NCI-H187 treated with DMSO at 0.1 percent for 48 hours (cell line): ENCODE data around the gene ATP10B.
A peak's percentile ranks its signal among the peaks of the same experiment; 100 is the strongest.

Experiments used
- DNase-seq: peaks from one replicate; lab custom pipeline; 2025; lab: John Stamatoyannopoulos, UW

ATP10B gene

DNA sequence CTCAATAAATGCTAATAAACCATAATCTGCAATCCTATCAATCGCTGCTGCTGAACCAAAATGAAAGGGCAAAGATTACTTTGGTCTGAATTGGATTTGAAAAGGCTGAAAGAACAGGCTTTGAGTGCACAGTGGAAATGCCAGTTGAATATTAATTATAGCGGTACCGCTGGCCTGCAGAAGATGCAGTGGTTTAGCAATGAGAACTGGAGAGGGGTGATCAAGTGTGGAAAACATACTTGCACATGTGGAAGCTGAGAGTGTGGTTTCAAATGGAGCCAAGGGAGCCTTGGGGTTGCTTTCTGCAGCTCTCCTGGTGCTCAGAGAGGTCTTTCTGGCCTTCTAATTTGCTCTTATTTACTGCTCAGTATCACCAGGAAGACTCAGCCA is 296.4 kb downstream of the ATP10B start:
- DNase-seq, result no peak

GRCh38 chr5:160550075-160550474 is 301.9 kb downstream of the ATP10B start:
- no peak for DNase-seq

- DNase-seq, result no peak
These were observed 302.9 kb downstream of the ATP10B start for GRCh38 chr5:160548949-160549645.

DNA sequence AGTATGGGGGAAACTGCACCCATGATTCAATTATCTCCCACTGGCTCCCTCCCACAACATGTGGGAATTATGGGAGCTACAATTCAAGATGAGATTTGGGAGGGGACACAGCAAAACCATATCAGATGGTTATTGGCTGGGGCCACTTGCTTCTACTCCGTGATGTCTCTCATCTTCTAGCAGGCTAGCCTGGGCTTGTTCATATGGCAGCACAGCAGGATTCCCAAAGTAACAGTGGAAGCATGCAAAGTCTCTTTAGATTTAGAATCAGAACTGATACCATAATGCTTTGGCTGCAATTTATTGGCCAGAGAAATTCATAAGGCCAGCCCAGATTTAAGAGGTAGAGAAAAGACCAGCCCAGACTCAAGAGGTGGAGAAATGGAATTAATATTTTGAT is 304.1 kb downstream of the ATP10B start:
- DNase-seq, result no peak

DNA sequence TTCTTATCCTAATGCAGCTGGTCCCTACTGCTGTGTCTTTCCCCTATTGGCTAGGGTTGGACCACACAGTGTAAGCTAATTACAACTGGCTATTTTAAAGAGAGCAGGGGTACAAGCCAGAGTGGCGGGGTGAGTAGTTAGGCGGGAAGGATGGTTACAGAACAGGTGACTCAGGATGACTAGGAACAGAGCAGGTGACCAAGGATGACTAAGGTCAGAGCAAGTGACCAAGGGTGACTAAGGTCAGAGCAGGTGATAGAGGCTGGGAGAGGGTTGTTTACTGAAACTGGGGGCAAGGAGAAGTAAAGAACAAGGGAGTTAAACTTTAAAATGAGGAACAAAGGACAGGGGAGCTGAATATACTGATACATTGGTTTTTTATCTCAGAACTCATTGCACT is 304.9 kb downstream of the ATP10B start:
- DNase-seq, result no peak

- DNase-seq, result no peak
These were observed 306.2 kb downstream of the ATP10B start for GRCh38 chr5:160545832-160546231.

DNA sequence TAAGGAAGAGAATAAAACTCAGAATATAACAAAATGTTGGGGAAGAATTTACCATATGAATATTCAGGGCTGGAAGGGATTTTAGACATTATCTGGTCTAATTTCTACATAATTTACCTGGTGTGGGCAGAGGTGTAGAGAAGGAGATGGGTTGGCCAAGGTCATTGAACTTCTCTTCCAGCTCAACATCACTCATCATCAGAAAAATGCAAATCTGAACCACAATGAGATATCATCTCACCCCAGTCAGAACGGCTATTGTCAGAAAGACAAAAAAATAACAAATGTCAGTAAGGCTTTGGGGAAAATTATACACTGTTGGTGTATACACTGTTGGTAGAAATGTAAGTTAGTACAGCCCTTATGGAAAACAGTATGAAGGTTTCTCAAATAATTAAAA is 308.6 kb downstream of the ATP10B start:
- DNase-seq, result no peak

GRCh38 chr5:160542840-160543239 is 309.2 kb downstream of the ATP10B start:
- DNase-seq, result no peak

DNA sequence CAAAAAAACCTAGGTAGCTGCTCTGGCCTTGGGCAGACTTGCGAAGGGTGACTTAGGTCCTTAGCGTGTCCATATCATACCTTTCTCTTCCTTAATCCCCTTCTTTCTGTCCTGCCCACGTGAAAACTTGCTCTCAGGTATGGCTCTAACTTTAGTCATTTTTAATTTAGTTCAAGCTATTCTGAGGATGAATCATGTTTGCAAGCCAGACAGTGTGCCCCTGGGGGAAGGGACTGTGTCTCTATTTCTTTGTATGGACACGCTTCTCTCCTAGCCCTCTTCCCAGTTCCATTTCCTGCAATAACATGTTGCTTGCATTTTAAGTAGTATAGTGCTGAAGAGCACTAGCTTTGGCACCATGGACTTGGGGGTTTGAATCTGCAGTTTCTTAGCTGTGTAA is 309.7 kb downstream of the ATP10B start:
- DNase-seq, result no peak

DNA sequence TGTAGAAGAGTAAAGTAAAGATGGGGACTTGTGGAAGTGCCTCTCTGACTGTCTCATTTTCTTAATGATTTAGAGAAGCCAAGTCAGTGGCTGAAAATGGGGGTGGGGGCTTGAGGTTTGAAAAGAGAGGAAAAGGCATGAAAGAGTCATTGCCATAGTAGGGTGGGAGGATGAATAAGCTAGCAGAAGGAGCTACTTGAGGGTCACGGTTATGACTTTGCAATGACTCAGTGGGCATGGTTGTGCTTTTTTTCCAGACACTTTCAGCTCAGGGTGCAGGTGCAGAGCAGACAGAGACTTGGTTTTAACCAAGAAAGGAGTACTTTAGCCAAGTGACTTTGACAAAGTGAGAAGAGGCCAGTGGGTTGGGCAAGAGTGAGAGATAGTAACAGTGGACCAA is 312.6 kb downstream of the ATP10B start:
- DNase-seq, result no peak

DNA sequence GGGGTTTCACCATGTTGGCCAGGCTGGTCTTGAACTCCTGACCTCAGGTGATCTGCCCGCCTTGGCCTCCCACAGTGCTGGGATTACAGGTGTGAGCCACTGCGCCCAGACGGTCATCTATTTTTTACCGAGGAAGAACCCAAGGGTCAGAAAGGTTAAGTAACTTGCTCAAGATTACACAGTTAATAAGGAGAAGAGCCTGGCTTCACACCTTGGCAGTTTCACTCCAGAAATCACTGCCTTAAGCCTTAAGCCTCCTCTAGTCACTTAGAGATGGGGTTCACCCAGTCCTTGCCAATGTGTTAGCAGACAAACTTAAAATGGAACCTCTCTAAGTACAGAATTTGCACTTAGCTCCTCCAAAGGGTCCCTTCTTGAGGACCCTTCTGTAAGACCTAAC is 314.1 kb downstream of the ATP10B start:
- no peak for DNase-seq

DNA sequence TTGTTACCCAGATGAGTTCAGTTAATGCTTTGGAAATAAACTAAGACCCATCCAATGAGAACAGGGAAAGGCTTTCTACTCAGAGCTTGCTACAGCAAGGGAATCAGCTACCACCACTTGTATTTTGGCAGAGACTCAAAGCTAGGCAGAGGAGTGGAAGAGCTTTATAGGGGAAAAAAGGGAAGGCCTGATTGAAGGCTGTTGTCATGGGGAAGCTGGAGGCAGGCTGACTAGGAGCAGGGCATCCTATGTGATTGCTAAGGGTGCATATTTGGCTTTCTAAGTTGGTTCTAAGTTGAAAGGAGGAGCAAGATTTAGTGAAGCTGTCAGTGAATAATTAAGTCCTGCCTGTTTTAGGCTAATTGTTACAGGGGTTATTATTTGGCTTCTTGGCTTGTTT is 314.9 kb downstream of the ATP10B start:
- DNase-seq, result no peak

DNA sequence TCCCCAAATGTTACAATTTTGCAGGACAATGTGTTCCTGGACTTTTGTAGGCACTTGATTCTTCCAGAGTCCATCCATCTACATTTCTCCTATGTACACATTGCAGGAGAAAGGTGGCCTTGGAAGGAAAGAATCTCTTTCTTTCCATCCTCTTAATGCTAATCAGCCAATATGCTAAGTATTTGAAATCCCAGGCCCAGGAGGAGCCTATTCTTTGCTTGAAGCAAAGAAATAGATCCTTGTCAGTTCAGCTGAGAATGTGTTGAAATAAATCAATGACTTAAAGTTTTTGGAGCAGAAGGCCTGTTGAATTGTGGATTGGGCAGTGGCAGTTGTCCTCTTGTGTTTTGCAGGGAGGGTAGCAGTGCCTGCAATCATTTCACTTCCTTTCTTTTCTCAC is 317.1 kb downstream of the ATP10B start:
- no peak for DNase-seq

- DNase-seq, result no peak
These were observed 317.9 kb downstream of the ATP10B start for GRCh38 chr5:160534125-160534524.

GRCh38 chr5:160525471-160526261 is 326.3 kb downstream of the ATP10B start:
- DNase-seq, result no peak

GRCh38 chr5:160524827-160525226 is 327.2 kb downstream of the ATP10B start:
- DNase-seq, result no peak

GRCh38 chr5:160523502-160524163 is 328.4 kb downstream of the ATP10B start:
- no peak for DNase-seq

GRCh38 chr5:160521392-160521663 is 330.7 kb downstream of the ATP10B start:
- no peak for DNase-seq

DNA sequence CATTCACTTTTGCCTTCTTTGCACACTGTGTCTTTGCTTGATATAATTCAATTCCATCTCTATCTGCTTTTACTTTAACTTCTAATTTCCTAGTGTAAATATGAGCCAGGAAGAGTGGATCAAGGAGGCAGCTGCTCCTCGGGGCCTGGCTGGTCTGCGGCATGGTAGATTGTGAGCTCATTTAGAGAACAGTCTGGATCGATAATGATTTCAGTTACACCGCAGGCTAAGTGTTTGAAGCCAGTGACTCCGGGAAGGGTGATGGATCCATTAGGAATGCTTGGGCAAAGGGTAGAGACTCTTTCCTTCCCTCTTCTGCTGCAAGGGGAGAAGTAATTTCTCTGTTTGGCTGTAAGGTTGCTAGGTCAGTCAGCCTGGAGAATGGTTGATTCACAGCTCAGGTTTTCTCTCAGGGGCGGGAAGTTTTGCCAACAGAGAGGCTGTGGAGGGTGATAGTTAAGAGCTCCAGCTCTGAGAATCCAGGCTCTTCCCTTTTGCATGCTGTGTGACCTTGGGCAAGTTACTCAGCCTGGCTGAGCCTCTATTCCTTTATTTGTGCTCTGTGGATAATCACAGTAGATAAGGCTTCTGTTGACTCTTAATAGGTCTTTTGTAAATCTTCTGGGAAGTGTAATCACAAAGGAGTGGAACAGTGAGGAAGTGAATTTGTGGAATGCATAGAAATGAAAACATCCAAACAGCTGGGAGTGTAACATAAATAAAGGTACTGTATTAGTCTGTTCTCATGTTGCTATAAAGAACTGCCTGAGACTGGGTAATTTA is 331.2 kb downstream of the ATP10B start:
- peak; percentile 34 for DNase-seq

DNA sequence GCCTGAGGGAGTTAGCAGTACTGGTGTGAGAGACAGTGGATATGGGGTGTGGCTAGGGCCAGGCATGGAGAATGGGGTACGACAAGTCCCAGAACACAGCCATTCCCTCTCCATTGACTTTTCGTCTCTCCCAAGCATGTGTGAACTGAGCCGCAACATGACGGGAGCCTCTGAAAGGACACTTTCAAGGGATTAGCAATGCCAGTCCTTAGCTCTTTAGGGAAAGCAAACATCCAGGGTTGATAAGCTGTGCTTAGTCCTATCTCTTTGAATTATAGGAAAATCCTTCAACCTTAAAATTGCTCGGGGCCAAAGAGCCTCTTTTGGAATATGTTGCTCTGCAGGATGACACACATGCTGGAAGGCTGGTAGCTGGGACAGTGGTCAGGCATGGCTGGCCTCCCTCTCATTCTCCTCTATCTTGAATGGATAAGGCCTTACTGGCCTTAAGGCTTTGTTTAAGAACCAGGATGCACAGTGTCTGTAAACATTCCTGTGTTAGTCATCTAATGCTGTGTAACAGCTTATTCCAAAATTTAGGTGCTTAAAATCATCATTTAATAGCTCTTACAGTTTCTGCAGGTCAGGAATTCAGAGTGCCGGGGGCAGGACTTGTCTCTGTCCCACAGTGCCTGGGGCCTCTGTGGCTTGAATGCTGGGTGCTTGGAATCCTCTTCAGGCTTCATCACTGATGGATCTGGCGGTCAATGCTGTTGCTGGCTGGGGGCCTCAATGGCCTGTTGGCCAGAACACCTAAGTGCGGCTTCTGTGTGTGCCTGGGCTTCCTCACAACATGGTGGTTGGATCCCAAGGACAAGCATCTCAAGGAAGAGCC is 335.1 kb downstream of the ATP10B start:
- DNase-seq, result no peak

- no peak for DNase-seq
These were observed 337.1 kb downstream of the ATP10B start for GRCh38 chr5:160514866-160515265.

DNA sequence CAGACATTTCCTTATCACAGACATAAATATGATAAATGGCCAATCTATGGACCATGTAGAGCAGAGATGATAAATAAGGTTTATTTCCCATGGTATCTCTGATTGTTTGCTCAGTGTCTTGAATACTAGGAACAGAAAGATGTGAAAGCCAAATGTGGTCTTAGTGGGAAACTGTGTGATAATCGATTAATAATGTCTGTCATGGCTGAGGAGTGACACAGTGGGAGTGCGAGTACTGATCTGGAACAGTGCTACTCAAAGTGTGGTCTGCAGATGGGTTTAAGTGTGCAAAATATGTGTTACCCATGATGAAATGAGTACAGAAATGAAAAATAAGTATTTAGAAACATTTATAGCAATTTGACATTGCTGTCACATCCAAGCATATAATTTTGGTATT is 337.8 kb downstream of the ATP10B start:
- no peak for DNase-seq
